SJSA1 (cell line): ENCODE results near the gene PIGZ. TPM values are rescaled to one million over a fixed set of nuclear protein-coding genes. Genes with fewer than 3 reads are reported as not detected.

Experiments used
- DNase-seq, 2 experiments: peaks; one replicate each; pipeline ENCODE4 v3.0.0-alpha.2; 2015 to 2020; ENCODE audit warnings: low spot score in 2 of 2, low read depth in 1 of 2
- H3K27ac ChIP-seq: fragments of 250-450 bp; sonication (Bioruptor Pico); 2 replicates; pipeline ENCODE4 v1.5.1; 2020; ENCODE audit warnings: mild to moderate bottlenecking, moderate library complexity
- H3K27me3 ChIP-seq: fragments of 250-450 bp; sonication (Bioruptor Pico); replicated peaks from 2 replicates; pipeline ENCODE4 v1.5.1; 2020; ENCODE audit warnings: mild to moderate bottlenecking, moderate library complexity
- H3K36me3 ChIP-seq: fragments of 250-450 bp; sonication (Bioruptor Pico); 2 replicates; pipeline ENCODE4 v1.5.1; 2020; ENCODE audit warnings: mild to moderate bottlenecking
- H3K4me1 ChIP-seq: fragments of 250-450 bp; sonication (Bioruptor Pico); replicated peaks from 2 replicates; pipeline ENCODE4 v1.6.1; 2021; ENCODE audit warnings: mild to moderate bottlenecking
- H3K4me3 ChIP-seq: fragments of 250-450 bp; sonication (Bioruptor Pico); 2 replicates; pipeline ENCODE4 v1.5.1; 2020; ENCODE audit warnings: mild to moderate bottlenecking
- H3K9me3 ChIP-seq: fragments of 250-450 bp; sonication (Bioruptor Pico); replicated peaks from 2 replicates; pipeline ENCODE4 v1.5.1; 2020; ENCODE audit warnings: mild to moderate bottlenecking
- total RNA-seq: library from RNA; depleted of rRNA; stranded (reverse); fragments of >200 nt; shearing (Covaris generic); gene quantifications from 2 replicates; pipeline ENCODE4 v1.2.3, GENCODE V29; 2014

PIGZ gene
- total RNA-seq, 1 experiment from 2014 or later: 0.84 TPM

DNA sequence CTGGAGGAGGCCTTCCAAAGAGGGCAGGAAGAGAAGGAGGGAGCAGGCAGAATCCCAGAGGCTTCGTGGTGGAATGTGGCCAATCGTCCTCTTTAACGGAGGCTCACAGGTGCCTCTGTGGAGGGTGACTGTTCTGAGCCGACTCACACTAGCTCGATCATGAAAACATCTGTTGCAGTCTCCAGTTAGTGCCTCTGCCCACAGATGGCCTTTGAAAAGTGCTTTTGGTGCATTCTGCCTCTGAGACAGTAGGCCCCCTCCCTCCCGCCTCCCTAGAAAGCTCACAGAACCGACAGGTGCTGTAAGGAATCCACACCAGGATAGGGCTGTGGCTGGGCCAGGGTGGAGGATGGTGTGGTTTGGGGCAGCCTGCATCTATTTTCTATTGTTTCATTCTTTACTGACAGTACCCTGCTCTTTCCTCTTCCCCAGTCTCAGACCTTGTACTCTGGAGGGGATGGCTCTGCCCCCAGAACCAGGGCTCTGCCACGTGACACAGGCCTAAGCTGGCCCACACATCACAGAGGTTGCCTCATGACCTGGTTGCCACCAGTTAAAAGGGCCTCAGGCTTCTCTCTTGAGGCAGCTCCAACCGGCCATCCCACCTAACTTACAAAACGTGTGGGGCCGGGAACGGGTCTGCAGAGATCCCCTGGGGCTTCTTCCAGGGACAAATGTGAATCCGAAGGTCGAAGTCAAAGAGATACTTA lies 27.2 kb upstream of the PIGZ start:
- no peak overlapping the region for H3K4me3 ChIP-seq
- no peaks in the 10 kb centered on the region for H3K27me3 ChIP-seq
- no peaks in the 10 kb centered on the region for H3K4me1 ChIP-seq
- no peaks in the 10 kb centered on the region for H3K36me3 ChIP-seq
- H3K9me3 ChIP-seq: no peaks in the 10 kb centered on the region
- no peak for DNase-seq
- H3K27ac ChIP-seq: no peak overlapping the region

DNA sequence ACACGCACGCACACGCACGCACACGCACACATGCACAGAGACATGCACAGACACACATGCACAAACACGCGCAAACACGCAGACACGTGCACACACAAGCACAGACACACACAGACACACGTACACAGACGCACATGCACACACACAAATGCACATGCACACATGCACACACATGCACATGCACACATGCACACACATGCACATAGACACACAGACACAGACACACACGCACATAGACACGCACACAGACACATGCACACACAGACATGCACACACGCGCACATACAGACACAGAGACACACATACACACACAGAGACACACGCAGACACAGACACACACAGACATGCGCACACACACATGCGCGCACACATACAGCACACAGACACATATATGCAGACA lies 26.4 kb upstream of the PIGZ start:
- H3K9me3 ChIP-seq: no peaks in the 10 kb centered on the region
- no peak overlapping the region for H3K27ac ChIP-seq
- no peak overlapping the region for H3K4me3 ChIP-seq
- H3K4me1 ChIP-seq: no peaks in the 10 kb centered on the region
- no peaks in the 10 kb centered on the region for H3K36me3 ChIP-seq
- DNase-seq: no peak
- no peaks in the 10 kb centered on the region for H3K27me3 ChIP-seq

GRCh38 chr3:196994056-196994455 lies 25.4 kb upstream of the PIGZ start:
- DNase-seq: no peak
- no peaks in the 10 kb centered on the region for H3K36me3 ChIP-seq
- no peaks in the 10 kb centered on the region for H3K4me1 ChIP-seq
- H3K4me3 ChIP-seq: no peak overlapping the region
- H3K27ac ChIP-seq: no peak overlapping the region
- H3K9me3 ChIP-seq: no peaks in the 10 kb centered on the region
- H3K27me3 ChIP-seq: no peaks in the 10 kb centered on the region

GRCh38 chr3:196992461-196993065 lies 23.9 kb upstream of the PIGZ start:
- no peak overlapping the region for H3K4me3 ChIP-seq
- no peak for DNase-seq
- H3K27ac ChIP-seq: no peak overlapping the region
- no peaks in the 10 kb centered on the region for H3K27me3 ChIP-seq
- H3K4me1 ChIP-seq: no peaks in the 10 kb centered on the region
- H3K9me3 ChIP-seq: no peaks in the 10 kb centered on the region
- H3K36me3 ChIP-seq: no peaks in the 10 kb centered on the region

DNA sequence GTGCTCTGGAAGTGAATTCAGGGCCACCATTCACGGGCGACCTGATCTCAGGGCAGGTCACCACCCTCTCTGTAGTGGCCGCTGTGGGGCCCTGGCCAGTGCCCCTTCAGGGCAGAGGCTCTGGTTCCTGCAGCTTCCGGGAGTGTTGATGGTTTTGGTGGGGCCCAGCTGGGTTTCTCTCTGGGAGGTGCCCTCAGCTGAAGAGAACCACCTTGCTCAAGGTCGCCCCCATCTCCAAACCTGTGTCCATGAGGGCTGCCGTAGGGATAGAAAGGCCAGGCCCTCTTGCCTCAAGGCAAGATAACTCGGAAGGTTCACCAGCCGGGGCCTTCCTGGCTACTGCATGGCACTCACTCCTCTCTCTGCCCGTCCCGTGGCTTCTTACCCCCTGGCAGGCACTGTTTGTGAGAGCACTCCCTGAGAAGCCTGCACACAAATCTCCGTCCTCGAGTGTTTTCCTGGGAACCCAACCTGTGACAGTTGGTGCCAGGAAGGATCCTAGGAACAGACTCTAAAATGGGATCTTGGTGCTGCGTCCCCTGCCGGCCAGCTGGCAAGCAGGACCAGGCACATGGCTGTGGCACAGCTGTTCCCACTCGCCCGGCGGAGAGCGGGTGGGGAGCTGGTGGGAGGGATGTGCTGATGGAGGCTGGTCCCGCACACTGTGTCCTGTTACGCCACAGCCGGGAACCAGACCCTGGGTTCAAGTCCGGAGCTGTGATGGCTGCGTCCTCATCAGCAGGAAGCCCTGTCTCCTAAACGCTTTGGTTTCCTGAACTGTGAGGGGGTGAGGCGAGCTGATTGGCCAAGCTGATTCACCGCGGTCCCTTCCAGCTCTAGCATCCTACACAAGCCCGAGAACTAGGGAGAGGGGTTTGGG lies 23.2 kb upstream of the PIGZ start:
- Histone ChIP-seq H3K4me1 (no peaks in the 10 kb centered on the region), H3K27ac (no peak overlapping the region), H3K36me3 (no peaks in the 10 kb centered on the region), H3K27me3 (no peaks in the 10 kb centered on the region), H3K9me3 (no peaks in the 10 kb centered on the region), H3K4me3 (no peak overlapping the region)
- no peak for DNase-seq

GRCh38 chr3:196990601-196991007 lies 22.0 kb upstream of the PIGZ start:
- H3K36me3 ChIP-seq: no peaks in the 10 kb centered on the region
- no peak overlapping the region for H3K27ac ChIP-seq
- DNase-seq: no peak
- no peaks in the 10 kb centered on the region for H3K4me1 ChIP-seq
- no peaks in the 10 kb centered on the region for H3K9me3 ChIP-seq
- H3K27me3 ChIP-seq: no peaks in the 10 kb centered on the region
- no peak overlapping the region for H3K4me3 ChIP-seq

DNA sequence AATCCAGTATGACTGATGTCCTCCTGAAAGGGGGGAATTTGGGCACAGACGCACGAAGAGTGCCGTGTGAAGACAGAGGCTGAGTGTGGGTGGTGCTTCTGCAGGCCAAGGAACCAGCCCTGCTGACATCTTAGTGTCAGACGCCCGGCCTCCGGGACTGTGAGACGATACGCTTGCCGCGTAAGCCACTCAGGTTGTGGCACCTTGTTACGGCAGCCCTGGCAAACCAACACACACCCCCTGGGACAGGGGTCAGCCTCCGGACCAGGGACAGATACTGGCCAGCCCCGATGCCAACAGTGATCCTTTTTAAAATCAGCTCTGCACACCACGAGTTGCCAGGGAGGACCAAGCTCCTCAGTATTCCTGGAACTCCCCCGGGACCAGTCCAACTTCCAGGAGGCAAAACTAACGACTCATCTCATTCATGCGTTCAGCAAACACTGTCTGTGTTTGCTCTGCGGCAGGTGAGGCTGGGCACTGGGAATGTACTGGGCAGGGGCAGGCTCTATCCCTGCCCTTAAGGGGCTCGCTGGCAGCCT lies 21.2 kb upstream of the PIGZ start:
- H3K4me1 ChIP-seq: no peaks in the 10 kb centered on the region
- H3K4me3 ChIP-seq: no peak overlapping the region
- no peaks in the 10 kb centered on the region for H3K27me3 ChIP-seq
- no peak overlapping the region for H3K27ac ChIP-seq
- no peaks in the 10 kb centered on the region for H3K36me3 ChIP-seq
- H3K9me3 ChIP-seq: no peaks in the 10 kb centered on the region
- DNase-seq: no peak

GRCh38 chr3:196988241-196989029 lies 19.8 kb upstream of the PIGZ start:
- H3K4me3 ChIP-seq: no peak overlapping the region
- H3K27me3 ChIP-seq: no peaks in the 10 kb centered on the region
- no peak overlapping the region for H3K27ac ChIP-seq
- no peaks in the 10 kb centered on the region for H3K36me3 ChIP-seq
- peaks cover under 1% of the 10 kb centered on the region; the same call in 1 of the 2 replicates for H3K9me3 ChIP-seq
- H3K4me1 ChIP-seq: no peaks in the 10 kb centered on the region
- no peak for DNase-seq

DNA sequence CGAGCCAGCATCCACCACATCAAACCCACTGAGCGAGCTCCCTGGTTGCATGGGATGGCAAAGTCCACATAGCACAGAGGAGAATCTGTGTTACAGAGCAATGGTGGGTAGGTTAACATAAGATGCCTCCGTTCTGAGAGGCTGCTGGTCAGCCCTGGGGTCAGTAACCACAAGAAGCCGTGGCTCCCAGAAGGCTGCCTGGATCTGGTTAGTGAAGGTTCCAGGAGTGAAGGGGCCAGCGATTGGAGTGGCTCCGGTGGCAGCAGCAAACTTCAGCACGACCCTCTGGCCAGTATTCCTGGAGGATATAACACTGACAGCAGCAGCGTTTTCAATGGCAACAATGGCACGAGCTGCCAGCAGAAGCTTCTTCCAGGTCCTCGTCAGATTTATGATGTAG lies 18.4 kb upstream of the PIGZ start:
- H3K27me3 ChIP-seq: no peaks in the 10 kb centered on the region; the same call in 1 of the 2 replicates
- H3K27ac ChIP-seq: no peak overlapping the region
- H3K4me3 ChIP-seq: no peak overlapping the region
- DNase-seq: no peak
- no peaks in the 10 kb centered on the region for H3K36me3 ChIP-seq
- H3K9me3 ChIP-seq: peaks cover 4% of the 10 kb centered on the region; the same call in 1 of the 2 replicates
- no peaks in the 10 kb centered on the region for H3K4me1 ChIP-seq

- no peak overlapping the region for H3K4me3 ChIP-seq
- no peak overlapping the region for H3K27ac ChIP-seq
- no peaks in the 10 kb centered on the region for H3K4me1 ChIP-seq
- DNase-seq: no peak
- no peaks in the 10 kb centered on the region for H3K36me3 ChIP-seq
- H3K9me3 ChIP-seq: peaks cover 4% of the 10 kb centered on the region; the same call in 1 of the 2 replicates
- H3K27me3 ChIP-seq: no peaks in the 10 kb centered on the region; the same call in 1 of the 2 replicates
Measured at GRCh38 chr3:196985954-196986885, 17.6 kb upstream of the PIGZ start.

DNA sequence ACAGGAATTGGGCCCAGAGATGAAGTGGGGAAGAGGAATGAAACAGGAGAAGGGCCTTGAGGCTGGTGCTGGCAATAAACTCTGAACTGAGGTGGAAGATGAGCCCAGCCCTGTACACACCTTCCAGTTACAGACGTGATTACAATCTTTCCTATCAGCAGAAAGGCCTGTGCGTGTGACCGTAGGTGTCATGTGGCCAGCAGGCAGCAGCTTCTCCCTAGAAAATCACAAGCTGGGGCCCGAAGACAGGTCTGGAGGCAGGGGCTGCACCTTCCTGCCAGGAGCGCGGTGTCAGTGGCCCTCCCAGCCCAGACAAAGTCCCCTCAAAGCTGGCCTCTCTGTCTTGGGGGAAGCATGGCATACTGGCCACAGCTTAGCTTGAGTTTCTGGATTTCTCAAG lies 16.7 kb upstream of the PIGZ start:
- Histone ChIP-seq H3K4me1 (no peaks in the 10 kb centered on the region), H3K27me3 (no peaks in the 10 kb centered on the region; the same call in 1 of the 2 replicates)
- DNase-seq: no peak

DNA sequence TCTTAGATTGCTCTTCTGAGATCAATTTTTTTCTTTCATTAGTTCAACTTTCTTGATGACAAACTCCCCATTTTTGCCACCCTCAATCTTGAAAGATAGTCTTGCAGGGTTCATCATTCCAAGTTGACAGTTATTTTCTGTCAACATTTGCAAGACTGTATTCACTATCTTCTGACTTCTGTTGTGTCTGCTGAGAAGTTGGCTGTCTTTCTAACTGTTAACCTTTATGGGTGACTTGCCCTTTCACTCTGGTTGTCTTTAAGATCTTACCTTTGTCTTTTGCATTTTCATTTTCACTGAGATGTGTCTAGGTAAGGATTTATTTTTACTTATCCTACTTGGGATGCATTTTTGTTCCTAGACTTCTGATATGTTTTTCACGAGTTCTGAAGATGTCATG lies 14.6 kb upstream of the PIGZ start:
- Histone ChIP-seq H3K4me3 (no peak overlapping the region), H3K27me3 (no peaks in the 10 kb centered on the region; the same call in 1 of the 2 replicates), H3K27ac (no peak overlapping the region), H3K9me3 (peaks cover 6% of the 10 kb centered on the region; the same call in 1 of the 2 replicates), H3K36me3 (no peaks in the 10 kb centered on the region), H3K4me1 (no peaks in the 10 kb centered on the region)
- no peak for DNase-seq

More for the DNA sequence above, 16.7 kb upstream of the PIGZ start:
- no peak overlapping the region for H3K27ac ChIP-seq
- H3K4me3 ChIP-seq: no peak overlapping the region
- H3K9me3 ChIP-seq: peaks cover 4% of the 10 kb centered on the region; the same call in 1 of the 2 replicates
- H3K36me3 ChIP-seq: no peaks in the 10 kb centered on the region
